SK-N-DZ (cell line): ENCODE data around the gene LUC7L. TPM values are rescaled to one million over a fixed set of nuclear protein-coding genes. Genes with fewer than 3 reads are reported as not detected.
"Not testable (repeated sequence)": the region's sequence is repeated elsewhere in the genome, so short reads cannot be mapped to it uniquely, and the experiment has no call there.

Experiments
- DNase-seq: peaks from one replicate; pipeline ENCODE4 v3.0.0-alpha.2; 2015; ENCODE audit warnings: low spot score
- polyA plus RNA-seq, 2 experiments: library from polyadenylated mRNA; depleted of rRNA; stranded (reverse); fragments of >200 nt; gene quantifications; 2 replicates each; pipeline ENCODE4 v1.2.3, GENCODE V29; 2014

Gene LUC7L, protein sequence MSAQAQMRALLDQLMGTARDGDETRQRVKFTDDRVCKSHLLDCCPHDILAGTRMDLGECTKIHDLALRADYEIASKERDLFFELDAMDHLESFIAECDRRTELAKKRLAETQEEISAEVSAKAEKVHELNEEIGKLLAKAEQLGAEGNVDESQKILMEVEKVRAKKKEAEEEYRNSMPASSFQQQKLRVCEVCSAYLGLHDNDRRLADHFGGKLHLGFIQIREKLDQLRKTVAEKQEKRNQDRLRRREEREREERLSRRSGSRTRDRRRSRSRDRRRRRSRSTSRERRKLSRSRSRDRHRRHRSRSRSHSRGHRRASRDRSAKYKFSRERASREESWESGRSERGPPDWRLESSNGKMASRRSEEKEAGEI
- polyA plus RNA-seq (2014; cell fraction: cytosol; rRNA removed), result 125 and 134 TPM in 2 replicates
- 800 and 927 TPM in 2 replicates for polyA plus RNA-seq (2014; cell fraction: nucleus; rRNA removed)

DNA sequence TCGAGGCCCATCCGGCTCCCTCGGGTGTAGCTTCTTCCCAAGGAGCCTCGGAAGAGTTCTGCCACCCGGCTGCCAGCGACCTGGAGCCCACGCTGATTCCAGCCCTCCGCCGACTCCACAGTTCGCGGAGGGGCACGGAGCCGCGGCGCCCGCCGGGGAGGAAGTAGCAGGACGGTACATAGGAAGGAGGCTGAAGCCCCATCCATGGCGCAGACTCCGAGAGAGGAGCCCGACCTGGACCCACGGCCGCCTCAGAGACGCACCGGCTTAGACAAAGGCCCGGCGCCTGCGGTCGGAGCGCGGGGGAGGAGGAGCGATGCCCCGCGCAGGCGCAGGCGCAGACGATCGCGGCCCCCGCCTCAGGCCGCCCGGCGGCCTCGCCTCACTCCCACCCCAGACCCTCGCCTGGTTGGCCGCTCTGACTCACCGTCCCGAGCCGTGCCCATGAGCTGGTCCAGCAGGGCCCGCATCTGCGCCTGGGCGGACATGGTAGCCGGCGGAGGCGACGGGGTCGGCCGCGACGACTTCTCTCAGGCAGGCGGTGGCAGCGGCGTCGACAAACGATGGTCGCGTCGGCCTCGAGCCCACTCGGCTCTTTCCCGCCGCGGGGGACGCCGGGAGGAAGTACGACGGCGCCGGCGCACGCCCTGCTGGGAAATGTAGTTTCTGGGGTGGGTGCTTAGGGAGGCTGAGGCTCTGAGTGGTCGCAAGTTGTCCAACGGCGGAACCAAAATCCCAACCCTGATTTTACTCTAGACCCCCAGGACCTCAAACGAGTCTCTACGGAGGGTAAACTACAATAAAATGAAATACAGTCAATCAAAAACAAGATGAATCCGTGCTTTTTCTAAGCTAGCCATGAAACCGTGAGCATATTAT, at the start of gene LUC7L:
TSS of gene LUC7L (minus strand) at position 598 of the 879 bp plus-strand sequence. CDS start at position 488, 110 bp downstream.
- DNase-seq, result peak; percentile 92

DNA sequence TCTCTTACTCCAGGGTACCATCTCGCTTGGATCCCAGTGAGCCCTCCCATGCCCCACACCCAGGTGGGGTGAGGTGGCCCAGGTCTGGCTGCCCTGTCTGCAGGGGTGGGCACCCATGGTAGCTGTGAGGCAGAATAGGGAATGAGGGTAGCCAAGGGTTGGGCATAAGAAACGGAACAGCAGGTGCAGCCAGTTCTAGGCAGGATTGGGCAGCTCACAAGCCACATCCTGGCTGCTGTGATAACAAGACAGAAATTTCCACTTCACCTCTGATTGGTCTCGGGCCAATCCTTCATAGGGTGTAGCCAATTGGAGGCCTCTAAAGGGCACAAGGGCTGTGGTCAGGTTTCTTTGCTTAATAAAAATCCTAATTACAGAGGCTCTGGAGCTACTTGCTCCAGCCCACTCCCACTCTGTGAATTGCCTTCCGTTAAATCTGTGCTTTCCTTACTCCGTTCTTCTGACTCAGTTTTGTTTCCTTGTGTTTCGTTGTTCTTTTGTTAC, 49.7 kb upstream of the LUC7L start:
- DNase-seq, result no peak

DNA sequence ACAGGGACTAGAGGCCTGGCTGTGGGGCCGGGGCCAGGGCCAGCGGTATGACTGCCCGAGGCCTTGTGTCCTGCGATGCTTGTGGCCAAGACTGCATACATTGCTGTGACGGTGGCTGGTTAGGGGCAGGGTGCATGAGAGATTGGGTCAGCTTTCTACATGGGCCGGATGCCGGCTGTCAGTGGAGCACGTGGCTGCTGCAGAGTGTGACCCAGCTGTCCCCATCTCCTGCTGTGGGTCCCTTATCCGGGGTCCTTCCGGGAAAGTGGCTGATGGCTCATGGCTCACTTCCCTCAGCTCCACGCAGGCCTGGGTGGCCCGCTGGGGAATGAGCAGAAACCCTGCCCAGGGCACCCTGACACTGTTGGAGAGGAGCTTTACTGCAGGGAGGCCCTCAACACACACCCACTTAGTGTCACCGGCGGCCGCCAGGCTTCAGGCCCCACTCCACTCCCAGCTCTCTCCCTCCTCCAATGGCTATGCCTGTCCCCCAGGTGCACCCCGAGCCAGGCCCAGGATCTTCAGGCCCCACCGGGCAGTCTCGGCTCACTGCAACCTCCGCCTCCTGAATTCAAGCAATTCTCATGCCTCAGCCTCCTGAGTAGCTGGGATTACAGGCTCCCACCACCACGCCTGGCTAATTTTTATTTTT, 47.3 kb upstream of the LUC7L start:
- DNase-seq, result no peak

DNA sequence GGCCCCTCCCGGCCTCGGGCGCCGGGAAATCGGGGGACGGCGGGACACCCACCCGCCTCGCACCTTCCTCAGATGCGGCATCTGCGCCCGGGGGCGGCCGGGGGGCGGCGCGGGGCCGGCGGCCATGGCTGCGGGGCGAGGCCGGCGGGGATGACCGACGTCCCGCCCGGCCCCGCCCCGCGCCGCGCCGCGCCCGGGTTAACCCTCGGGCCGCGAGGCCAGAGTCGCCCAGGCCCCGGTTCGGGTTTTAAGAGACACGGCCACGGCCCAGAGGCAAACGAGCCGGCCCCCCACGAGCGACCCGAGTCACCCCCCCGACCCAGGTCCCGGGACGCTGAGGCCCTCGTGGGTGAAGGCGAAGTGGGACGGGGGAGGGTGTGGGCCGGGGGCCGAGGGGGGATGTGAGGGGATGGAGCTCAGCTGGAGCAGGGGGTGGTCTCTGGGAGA, 46.6 kb upstream of the LUC7L start, which contains the start of gene RGS11:
TSS of gene RGS11 (minus strand) at position 159 of the 447 bp plus-strand sequence. CDS start at position 126, 33 bp downstream.
- no peak for DNase-seq

DNA sequence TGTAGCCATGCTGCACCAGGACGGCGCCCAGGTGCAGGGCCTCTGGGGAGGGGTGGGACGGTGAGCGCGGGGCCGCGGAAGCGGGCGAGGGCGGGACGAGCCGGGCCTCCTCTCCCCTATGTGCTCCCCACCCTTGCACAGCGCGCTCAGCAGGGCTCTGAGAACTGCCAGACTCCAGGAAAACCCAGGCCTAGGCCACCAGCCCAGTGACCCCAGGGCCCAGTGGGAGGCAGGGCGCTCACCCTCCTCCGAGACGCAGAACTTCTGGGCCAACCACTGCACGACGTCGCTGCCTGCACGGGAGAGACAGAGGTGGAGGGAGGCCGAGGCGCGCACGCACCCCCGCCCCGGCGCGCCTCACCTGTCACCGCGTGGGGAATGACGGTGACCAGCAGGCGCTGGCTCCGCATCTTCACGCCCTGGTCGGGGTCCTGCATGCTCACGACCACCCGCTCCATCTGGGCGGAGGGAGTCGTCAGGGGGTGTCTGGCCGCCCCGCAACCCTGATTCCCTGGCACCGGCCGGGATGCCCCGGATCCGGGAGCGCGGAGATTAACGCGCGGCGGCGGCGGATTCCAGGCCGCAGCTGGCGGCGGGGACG, 45.9 kb upstream of the LUC7L start:
- no peak for DNase-seq

DNA sequence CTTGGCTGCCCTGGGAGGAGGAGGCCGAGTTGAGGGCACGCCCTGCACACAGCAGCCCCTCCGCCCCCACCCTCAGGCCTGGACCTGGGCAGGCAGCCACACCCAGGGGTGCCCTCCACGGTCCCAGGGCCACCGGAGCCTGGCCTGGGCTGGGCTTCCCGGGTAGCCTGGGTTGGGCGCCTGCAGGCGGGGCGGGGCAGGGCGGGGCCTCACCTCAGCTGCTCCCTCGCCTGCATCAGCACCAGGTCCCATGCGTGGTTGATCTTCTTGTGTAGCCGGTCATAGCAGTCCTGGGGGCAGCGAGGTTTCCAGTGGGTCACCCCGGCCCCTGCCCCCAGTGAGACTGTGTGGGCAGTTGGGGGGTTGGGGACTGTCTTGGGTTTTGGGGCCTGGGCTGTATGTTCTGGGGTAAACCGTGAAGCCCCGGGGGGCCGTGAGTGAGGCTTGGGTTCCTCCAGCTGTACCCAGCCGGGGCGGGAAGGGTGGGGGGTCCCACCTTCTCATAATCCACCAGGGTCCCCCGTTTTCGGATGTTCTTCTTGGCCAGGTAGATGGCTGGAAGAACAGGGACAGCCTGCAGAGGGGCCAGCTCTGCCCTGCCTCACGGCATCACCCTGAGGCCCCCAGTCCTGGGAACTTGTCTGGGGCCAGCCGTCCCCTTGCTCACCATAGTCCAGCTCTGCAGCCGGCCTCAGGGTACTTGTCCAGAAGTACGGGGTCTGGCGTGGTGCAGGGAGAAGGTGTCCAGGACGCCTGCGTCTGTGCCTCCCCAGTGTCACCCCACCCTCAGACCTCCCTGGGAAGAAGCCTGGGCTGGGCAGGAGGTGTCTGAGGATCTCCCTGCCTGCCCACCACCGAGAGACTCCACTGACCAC, 44.5 kb upstream of the LUC7L start:
- no peak for DNase-seq

DNA sequence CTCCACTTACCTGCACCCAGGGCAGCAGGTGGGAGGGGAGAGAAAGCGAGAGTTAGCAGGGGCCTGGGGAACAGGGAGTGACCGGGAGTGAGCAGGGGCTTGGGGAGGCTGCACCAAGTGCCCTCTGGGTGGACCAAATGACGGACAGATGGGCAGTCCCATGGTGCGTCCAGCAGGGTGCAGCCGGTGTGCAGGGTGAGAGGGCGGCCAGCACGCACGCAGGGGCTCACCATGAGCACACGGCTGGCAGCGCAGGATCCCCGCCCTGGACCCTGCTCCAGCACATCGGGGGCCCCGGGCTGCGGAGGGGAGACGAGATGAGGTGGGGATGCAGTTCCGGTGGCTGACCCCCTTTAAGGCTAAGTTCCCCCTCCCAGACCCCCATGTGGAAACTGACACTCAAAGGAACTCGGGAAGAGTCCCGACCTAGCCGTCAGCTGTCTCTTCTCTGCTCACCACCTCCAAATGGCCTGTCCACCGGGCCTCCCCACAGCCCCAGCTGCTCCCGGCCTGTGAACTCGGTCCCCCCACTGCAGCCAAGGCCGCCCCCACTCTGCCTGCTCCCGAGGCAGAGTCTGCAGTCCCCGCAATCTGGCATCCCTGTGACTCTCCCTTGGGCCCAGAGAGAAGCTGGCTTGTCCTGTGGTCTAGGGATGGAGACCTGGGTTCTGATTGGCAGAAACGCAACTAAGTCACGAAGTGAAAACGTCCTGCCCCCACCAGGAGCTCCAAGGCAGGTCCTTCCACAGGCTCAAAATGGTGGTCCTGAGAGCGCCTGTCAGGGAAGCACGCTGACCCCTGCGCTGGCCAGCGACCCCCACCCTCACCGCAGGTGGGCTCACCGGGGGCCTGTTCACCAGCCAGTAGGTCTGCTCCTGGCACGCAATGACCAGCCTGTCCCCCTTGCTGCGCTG, 43.6 kb upstream of the LUC7L start:
- no peak for DNase-seq

DNA sequence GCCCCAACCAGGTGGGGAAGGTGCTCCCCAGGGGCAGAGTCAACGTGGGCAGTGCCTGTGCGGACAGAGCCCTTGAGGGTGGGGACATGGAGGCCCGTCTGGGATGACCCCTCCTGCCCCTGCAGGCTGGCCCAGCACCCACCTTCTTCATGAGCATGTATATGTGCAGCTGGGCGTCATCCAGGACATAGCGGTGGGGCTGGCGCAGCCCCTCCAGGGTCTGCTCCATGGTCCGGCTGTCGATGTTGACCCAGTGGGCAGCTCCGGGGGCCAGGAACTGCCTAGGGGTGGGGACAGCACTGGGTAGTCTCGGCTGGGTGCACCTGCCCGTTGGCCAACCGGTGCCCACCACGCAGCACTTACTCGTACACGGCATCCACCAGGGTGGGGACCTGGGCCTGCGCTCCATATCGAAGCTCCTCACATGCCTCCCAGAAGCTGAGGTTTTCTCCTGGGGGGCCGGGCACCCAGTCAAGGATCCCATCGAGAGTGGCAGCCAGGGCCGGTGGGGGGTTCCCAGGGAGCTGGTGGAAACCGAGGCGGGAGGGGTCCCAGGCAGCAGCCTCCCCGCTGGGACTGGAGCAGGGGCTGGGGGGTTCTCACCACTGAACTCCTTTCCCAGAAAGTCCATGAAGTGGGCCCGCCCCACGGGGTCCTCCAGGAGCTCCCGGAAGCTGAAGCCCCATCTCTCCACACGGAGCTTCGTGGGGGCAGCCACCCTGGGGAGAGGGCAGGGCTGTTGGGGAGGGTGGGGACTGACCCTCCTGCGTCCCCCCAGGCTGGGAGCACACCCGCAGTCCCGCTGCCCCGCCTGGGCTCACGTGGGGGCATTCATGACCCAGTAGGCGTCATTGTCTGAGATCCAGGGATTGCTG, 41.4 kb upstream of the LUC7L start:
- DNase-seq, result no peak

DNA sequence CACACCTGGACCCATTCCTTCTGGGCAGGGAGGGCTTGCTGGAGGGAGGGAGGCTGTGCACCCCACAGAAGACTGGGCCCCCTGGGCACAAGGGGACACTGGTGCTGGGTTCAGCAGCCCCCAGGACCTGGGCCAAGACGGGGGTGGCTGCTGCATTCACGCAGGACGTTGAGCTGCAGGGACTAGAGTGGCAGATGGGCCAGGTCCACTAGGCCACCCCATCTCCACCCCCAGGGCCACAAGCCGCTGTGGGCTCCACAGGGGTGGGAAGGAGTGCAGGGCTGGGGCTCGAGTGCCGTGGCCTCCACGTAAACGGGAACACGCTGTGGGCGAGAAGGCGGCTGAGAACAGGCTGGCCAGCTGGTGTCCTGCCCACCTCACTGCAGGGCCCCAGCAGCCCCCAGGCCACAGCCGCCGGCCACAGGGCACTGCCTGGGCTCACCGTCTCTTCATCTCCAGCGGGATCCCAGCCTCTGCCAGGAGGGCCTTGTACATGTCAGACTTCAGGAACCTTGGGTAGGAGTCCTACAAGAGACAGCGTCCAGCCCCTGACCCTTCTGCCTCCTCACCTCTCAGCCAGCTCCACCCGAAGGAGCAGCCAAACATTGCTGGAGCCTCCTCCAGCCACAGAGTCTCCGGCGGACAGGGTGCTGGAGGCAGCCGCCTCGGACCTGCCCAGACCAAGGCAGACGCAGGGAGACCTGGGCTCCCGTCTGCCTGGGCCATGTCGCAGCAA, 40.0 kb upstream of the LUC7L start:
- no peak for DNase-seq

DNA sequence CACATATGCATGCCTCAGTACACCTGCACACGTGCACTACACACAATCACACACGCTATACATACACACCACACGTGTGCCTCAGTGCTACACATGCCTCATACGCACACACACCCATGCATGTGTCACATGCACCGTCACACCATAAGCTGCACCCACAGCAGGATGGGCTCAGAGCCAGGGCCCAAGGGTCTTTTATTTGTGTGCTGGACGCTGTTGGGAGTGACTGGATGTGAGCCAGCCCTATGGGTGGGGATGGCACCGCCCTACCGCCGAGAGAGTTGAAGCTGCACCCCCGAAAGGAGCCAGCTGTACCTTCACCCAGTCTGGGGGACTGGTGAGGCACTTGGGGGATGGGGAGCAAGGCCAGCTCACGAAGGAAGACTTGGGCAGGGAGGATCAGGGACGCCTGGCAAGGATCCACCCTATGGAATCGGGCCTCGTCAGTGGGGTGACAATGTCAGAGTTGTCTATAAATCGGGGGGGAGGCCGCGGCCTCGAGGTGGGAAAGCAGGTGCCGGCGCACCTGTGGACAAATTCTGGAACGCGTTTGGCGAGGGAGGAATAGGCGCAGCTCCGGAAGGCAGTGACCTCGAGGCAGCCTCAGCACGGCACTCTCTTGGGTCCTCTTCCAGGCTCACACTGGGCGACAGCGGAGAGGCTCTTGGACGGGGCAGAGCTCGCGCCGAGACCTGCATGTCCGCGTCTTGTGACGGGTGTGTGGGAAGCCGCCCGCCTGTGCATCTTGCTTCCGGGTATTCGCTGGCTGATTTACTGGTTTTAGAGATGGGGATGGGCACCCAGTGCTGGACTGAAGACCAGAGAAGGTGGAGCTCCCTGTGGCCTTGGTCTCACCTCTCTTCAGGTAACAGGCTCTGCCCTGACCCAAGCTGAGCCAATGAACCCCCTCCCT, 39.1 kb upstream of the LUC7L start:
- no peak for DNase-seq

DNA sequence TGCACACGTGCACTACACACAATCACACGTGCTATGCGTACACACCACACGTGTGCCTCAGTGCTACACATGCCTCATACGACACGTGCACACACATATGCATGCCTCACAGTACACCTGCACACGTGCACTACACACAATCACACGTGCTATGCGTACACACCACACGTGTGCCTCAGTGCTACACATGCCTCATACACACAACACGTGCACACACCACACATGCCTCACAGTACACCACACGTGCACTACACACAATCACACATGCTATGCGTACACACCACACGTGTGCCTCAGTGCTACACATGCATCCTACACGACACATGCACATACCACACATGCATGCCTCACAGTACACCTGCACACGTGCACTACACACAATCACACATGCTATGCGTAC, 38.3 kb upstream of the LUC7L start:
- DNase-seq, result not testable (repeated sequence)

DNA sequence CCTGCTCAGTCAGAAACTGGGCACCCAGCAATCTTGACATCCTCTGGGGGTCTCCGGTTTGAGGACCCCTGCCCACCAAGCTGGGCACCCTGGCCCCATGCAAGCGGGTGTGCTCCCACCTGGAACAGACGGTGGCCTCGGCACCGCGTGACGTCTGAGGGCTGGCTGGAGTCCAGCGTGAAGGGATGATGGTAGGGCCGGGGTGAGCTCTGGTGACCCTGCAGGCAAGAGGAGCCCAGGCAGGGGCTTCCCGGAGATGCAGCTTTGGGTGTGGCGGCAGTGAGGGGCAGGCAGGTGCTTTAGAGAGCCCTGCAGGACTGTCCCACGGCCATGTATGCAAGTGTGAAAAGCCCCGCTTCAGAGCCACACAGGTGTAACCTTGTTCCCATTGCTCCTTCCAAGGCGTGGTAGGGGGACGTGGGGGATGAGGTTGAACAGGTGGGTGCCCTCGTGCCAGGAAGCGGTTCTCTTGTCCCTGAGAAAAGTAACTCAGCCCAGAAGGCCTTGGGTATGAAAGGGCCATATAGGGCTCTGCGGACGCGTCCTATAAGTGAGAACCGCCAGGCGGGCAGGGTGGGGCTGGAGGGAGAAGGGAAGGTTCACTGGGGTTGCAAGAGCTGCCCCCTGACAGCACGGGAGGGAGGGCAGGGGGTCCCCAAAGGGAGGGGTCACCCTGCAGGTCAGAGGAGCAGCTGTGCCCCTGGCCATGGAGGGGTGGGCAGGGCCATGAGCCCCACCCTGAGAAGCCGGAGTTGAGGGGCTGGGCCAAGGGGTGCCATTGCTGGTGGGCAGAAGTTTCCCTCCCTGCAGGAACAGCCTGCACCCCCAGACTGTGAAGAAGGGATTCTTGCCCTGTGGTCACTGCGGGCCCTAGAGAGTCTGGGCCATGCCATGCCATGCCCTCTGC, 37.3 kb upstream of the LUC7L start:
- DNase-seq, result no peak

DNA sequence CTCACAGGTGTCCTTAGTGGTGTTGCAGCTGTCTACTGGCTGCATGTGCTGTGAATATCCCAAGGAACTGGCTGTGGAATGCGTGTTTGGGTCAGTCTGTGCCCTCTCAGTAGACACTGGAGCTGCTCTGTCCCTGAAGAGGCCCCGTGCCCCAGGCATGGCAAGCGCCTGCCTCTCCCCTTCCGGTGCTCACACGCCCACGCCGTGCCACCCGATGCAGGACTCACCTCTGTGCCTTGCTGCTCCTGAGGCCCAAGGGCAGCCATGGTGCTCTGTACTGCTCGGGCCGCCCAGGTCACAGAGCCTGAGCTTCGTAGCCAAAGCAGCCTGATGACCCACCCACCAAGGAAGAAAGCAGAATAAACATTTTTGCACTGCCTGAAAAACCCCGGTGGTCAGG, 36.5 kb upstream of the LUC7L start:
- DNase-seq, result no peak

DNA sequence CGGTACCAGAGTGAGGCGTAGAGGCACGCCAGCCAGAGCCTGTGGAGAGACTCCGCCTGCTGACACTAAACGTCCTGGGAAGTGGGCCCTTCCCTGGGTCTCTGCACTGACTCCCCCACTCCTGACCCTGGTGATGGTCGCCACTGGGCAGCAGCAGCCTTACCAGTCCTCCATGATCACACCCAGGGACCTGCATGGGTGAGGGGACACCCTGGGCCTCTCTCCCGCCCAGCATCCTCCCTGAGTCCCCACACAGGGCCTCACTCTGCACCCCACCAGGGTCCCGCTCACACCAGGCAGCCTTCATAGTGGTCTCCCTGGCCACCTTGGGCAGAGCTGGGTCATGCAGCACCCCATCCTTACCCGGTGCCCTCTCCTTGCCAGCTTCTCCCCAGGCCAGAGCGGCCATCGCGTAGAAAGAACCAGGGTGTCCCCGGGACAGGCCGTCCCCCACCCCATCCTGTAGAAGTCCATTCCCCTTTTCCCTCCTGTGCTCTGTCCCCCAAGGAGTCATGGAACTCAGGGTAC, 35.8 kb upstream of the LUC7L start:
- no peak for DNase-seq

DNA sequence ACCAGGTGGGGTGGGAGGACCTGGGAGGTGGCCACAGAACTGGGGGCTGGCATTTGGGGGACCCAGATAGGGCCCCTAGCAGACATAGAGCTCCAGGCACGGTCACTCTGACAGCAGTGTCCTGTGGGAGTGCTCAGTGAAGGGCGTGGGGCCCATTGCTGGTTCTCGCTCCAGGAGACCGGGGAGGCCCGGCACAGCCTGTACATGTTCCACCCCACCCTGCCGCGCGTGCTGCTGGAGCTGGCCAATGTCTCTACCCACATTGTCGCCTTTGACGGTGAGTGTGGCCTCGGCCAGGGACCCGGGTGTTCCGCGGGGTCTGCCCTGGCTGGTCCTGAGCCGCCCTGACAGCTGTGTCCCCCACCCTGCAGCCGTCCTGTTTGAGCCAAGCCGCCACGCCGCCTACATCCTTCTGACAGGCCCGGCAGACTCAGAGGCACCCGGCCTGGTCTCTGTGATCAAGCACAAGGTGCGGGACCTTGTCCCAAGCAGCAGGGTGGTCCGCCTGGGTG, 35.2 kb upstream of the LUC7L start:
- no peak for DNase-seq
